Measurements from ENCODE around the gene TRMT44. TPM values are rescaled to one million over a fixed set of nuclear protein-coding genes. Genes with fewer than 3 reads are reported as not detected.
A peak's percentile ranks its signal among the peaks of the same experiment; 100 is the strongest.
"Not testable (repeated sequence)": the region's sequence is repeated elsewhere in the genome, so short reads cannot be mapped to it uniquely, and the experiment has no call there.

The TRMT44 gene
- total RNA-seq, 2 experiments from 2014 or later: 24.1 to 29.2 TPM

DNA sequence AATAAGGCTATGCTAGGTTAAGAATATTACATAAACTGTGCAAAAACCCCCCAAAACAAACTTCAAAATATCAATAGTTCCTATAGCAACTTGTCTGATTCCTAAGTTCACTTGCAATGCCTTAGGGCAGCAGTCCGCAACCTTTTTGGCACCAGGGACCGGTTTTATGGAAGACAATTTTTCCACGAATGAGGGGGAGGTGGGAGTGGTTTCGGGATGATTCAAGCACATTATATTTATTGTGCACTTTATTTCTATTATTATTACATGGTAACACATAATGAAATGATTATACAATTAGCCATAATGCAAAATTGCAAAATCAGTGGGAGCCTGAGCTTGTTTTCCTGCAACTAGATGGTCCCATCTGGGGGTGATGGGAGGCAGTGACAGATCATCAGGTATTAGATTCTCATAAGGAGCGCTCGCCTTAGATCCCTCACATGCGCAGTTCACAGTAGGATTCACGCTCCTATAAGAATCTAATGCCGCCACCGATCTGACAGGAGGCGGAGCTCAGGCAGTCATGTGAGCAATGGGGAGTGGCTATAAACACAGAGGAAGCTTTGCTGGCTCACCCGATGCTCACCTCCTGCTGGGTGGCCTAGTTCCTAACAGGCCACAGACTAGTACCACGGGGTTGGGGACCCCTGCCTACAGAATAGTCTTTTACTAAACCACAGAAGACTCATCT lies 39.8 kb upstream of the TRMT44 start:
- Mint-ChIP-seq H3K4me1 (ENCODE audit: low read depth) (no peaks in the 10 kb centered on the region), H3K36me3 (peaks cover 15% of the 10 kb centered on the region), H3K27ac (no peak overlapping the region), H3K4me3 (no peak overlapping the region), H3K27me3 (no peaks in the 10 kb centered on the region), H3K9me3 (no peaks in the 10 kb centered on the region)
- no peak for DNase-seq
- intact Hi-C loops (cut with micrococcal nuclease): no loop called here
- ChIA-PET CTCF (interaction anchor here (0.8 to 4.1 kb wide), 2 partner anchors 134 to 158 kb away, joined by 3 to 24 read pairs; no protein-coding TSS in a partner anchor), POLR2A (no interaction called here)

GRCh38 chr4:8401665-8402064 lies 38.9 kb upstream of the TRMT44 start:
- intact Hi-C loops (cut with micrococcal nuclease): loop anchor here (2.0 kb wide), 1 partner anchor 225 kb away; no protein-coding TSS in a partner anchor
- POLR2A ChIA-PET: no interaction called here
- CTCF ChIA-PET: interaction anchor here (0.8 to 4.1 kb wide), 4 partner anchors 8 to 225 kb away, joined by 3 to 24 read pairs (median 16); no protein-coding TSS in a partner anchor
- peaks cover 14% of the 10 kb centered on the region for H3K36me3 Mint-ChIP-seq
- H3K4me3 Mint-ChIP-seq: no peak overlapping the region
- no peak overlapping the region for H3K27ac Mint-ChIP-seq
- no peak for DNase-seq
- no peaks in the 10 kb centered on the region for H3K4me1 Mint-ChIP-seq (ENCODE audit: low read depth)
- H3K27me3 Mint-ChIP-seq: no peaks in the 10 kb centered on the region
- H3K9me3 Mint-ChIP-seq: no peaks in the 10 kb centered on the region

GRCh38 chr4:8402181-8402597 lies 38.4 kb upstream of the TRMT44 start:
- Mint-ChIP-seq H3K4me3 (no peak overlapping the region), H3K27me3 (no peaks in the 10 kb centered on the region), H3K36me3 (peaks cover 13% of the 10 kb centered on the region), H3K9me3 (no peaks in the 10 kb centered on the region), H3K27ac (no peak overlapping the region), H3K4me1 (ENCODE audit: low read depth) (no peaks in the 10 kb centered on the region)
- ChIA-PET POLR2A (no interaction called here), CTCF (interaction anchor here (0.8 to 4.1 kb wide), 12 partner anchors 8 to 262 kb away, joined by 3 to 24 read pairs (median 4); partner anchors contain the start of genes ACOX3 and TRMT44)
- no peak for DNase-seq
- intact Hi-C loops (cut with micrococcal nuclease): loop anchor here (2.0 kb wide), 1 partner anchor 225 kb away; no protein-coding TSS in a partner anchor

GRCh38 chr4:8402640-8403039 lies 37.9 kb upstream of the TRMT44 start:
- CTCF ChIA-PET: interaction anchor here (0.8 to 4.1 kb wide), 14 partner anchors 9 to 262 kb away, joined by 3 to 24 read pairs (median 4); partner anchors contain the start of genes ACOX3 and TRMT44
- Mint-ChIP-seq H3K4me1 (ENCODE audit: low read depth) (no peaks in the 10 kb centered on the region), H3K27me3 (no peaks in the 10 kb centered on the region), H3K36me3 (peaks cover 13% of the 10 kb centered on the region), H3K9me3 (no peaks in the 10 kb centered on the region), H3K4me3 (no peak overlapping the region), H3K27ac (no peak overlapping the region)
- POLR2A ChIA-PET: no interaction called here
- DNase-seq: no peak
- intact Hi-C loops (cut with micrococcal nuclease): loop anchor here (1.0 to 2.0 kb wide), 3 partner anchors 135 to 226 kb away; no protein-coding TSS in a partner anchor

- Mint-ChIP-seq H3K4me1 (ENCODE audit: low read depth) (no peaks in the 10 kb centered on the region), H3K27ac (no peak overlapping the region), H3K4me3 (no peak overlapping the region), H3K27me3 (no peaks in the 10 kb centered on the region), H3K9me3 (no peaks in the 10 kb centered on the region), H3K36me3 (peaks cover 16% of the 10 kb centered on the region)
- POLR2A ChIA-PET: no interaction called here
- intact Hi-C loops (cut with micrococcal nuclease): loop anchor here (1.0 to 2.0 kb wide), 3 partner anchors 136 to 226 kb away; no protein-coding TSS in a partner anchor
- CTCF ChIA-PET: interaction anchor here (0.8 to 4.1 kb wide), 14 partner anchors 9 to 263 kb away, joined by 3 to 24 read pairs (median 4); partner anchors contain the start of genes ACOX3 and TRMT44
- peak; percentile 63 for DNase-seq
These were observed 37.3 kb upstream of the TRMT44 start for GRCh38 chr4:8403173-8403753.

- intact Hi-C loops (cut with micrococcal nuclease): loop anchor here (1.0 to 2.0 kb wide), 3 partner anchors 137 to 227 kb away; no protein-coding TSS in a partner anchor
- no peak overlapping the region for H3K27ac Mint-ChIP-seq
- no peaks in the 10 kb centered on the region for H3K27me3 Mint-ChIP-seq
- H3K9me3 Mint-ChIP-seq: no peaks in the 10 kb centered on the region
- H3K4me3 Mint-ChIP-seq: no peak overlapping the region
- no peak for DNase-seq
- ChIA-PET POLR2A (no interaction called here), CTCF (interaction anchor here (1.5 to 4.1 kb wide), 7 partner anchors 10 to 228 kb away, joined by 3 to 24 read pairs (median 8); no protein-coding TSS in a partner anchor)
- H3K4me1 Mint-ChIP-seq (ENCODE audit: low read depth): no peaks in the 10 kb centered on the region
- H3K36me3 Mint-ChIP-seq: peaks cover 14% of the 10 kb centered on the region
These were observed 36.6 kb upstream of the TRMT44 start for GRCh38 chr4:8403976-8404375.

GRCh38 chr4:8404791-8405515 lies 35.6 kb upstream of the TRMT44 start:
- H3K4me1 Mint-ChIP-seq (ENCODE audit: low read depth): peaks cover 5% of the 10 kb centered on the region
- H3K4me3 Mint-ChIP-seq: no peak overlapping the region
- no peaks in the 10 kb centered on the region for H3K9me3 Mint-ChIP-seq
- no peaks in the 10 kb centered on the region for H3K27me3 Mint-ChIP-seq
- intact Hi-C loops (cut with micrococcal nuclease): no loop called here
- no peak overlapping the region for H3K27ac Mint-ChIP-seq
- H3K36me3 Mint-ChIP-seq: peaks cover 19% of the 10 kb centered on the region
- POLR2A ChIA-PET: no interaction called here
- CTCF ChIA-PET: interaction anchor here (0.7 to 2.4 kb wide), 2 partner anchors 138 to 176 kb away, joined by 3 to 8 read pairs; no protein-coding TSS in a partner anchor
- DNase-seq: no peak

- Mint-ChIP-seq H3K27ac (no peak overlapping the region), H3K9me3 (no peaks in the 10 kb centered on the region), H3K27me3 (no peaks in the 10 kb centered on the region), H3K36me3 (peaks cover 19% of the 10 kb centered on the region), H3K4me3 (no peak overlapping the region), H3K4me1 (ENCODE audit: low read depth) (peaks cover 9% of the 10 kb centered on the region)
- ChIA-PET POLR2A (no interaction called here), CTCF (interaction anchor here (0.7 kb wide), 1 partner anchor 176 kb away, joined by 3 read pairs; no protein-coding TSS in a partner anchor)
- no peak for DNase-seq
- intact Hi-C loops (cut with micrococcal nuclease): no loop called here
These were observed 35.1 kb upstream of the TRMT44 start for GRCh38 chr4:8405516-8405875.

GRCh38 chr4:8406887-8407286 lies 33.7 kb upstream of the TRMT44 start:
- intact Hi-C loops (cut with micrococcal nuclease): not testable (repeated sequence)

GRCh38 chr4:8407316-8407715 lies 33.3 kb upstream of the TRMT44 start:
- Mint-ChIP-seq H3K27ac (no peak overlapping the region), H3K9me3 (no peaks in the 10 kb centered on the region), H3K36me3 (peaks cover 18% of the 10 kb centered on the region), H3K27me3 (no peaks in the 10 kb centered on the region), H3K4me3 (no peak overlapping the region), H3K4me1 (ENCODE audit: low read depth) (peaks cover 12% of the 10 kb centered on the region)
- POLR2A ChIA-PET: no interaction called here
- intact Hi-C loops (cut with micrococcal nuclease): no loop called here
- CTCF ChIA-PET: interaction anchor here (0.8 to 3.5 kb wide), 7 partner anchors 12 to 230 kb away, joined by 3 to 14 read pairs (median 3); no protein-coding TSS in a partner anchor
- DNase-seq: no peak

More at GRCh38 chr4:8406887-8407286, 33.7 kb upstream of the TRMT44 start:
- POLR2A ChIA-PET, H3K4me3 Mint-ChIP-seq, H3K27me3 Mint-ChIP-seq, H3K9me3 Mint-ChIP-seq, H3K27ac Mint-ChIP-seq: not testable (repeated sequence)
- CTCF ChIA-PET: interaction anchor here (0.8 to 3.5 kb wide), 6 partner anchors 13 to 230 kb away, joined by 3 to 14 read pairs (median 4); no protein-coding TSS in a partner anchor
- peak; percentile 33 for DNase-seq
- peaks cover 12% of the 10 kb centered on the region for H3K4me1 Mint-ChIP-seq (ENCODE audit: low read depth)
- H3K36me3 Mint-ChIP-seq: peaks cover 18% of the 10 kb centered on the region

- no peak overlapping the region for H3K27ac Mint-ChIP-seq
- H3K4me3 Mint-ChIP-seq: no peak overlapping the region
- no peaks in the 10 kb centered on the region for H3K9me3 Mint-ChIP-seq
- intact Hi-C loops (cut with micrococcal nuclease): no loop called here
- ChIA-PET POLR2A (no interaction called here), CTCF (interaction anchor here (0.8 to 3.5 kb wide), 8 partner anchors 12 to 231 kb away, joined by 3 to 14 read pairs (median 4); no protein-coding TSS in a partner anchor)
- H3K27me3 Mint-ChIP-seq: no peaks in the 10 kb centered on the region
- H3K36me3 Mint-ChIP-seq: peaks cover 18% of the 10 kb centered on the region
- peaks cover 12% of the 10 kb centered on the region for H3K4me1 Mint-ChIP-seq (ENCODE audit: low read depth)
- no peak for DNase-seq
These were observed 32.8 kb upstream of the TRMT44 start for GRCh38 chr4:8407756-8408155.

Data from activated CD4-positive, alpha-beta memory T cell treated with anti-CD3 and anti-CD28 coated beads for 36 hours (primary cell).